VCaP (cell line): ENCODE measurements around the gene RARG.

Experiments used
- H3K27ac ChIP-seq: fragments of 450-650 bp; 2 replicates; pipeline ENCODE4 v1.5.1; 2017
- CTCF ChIP-seq: fragments of 450-650 bp; conservative IDR thresholded peaks from 2 replicates; pipeline ENCODE4 v1.5.1; 2017; ENCODE audit warnings: mild to moderate bottlenecking, moderate library complexity

RARG gene

GRCh38 chr12:53231921-53232645 is at the start of gene RARG:
Gene RARG (minus strand): TSS chr12:53232209. CDS start chr12:53227545, 4,664 bp downstream.
- no peak for TF ChIP-seq CTCF
- H3K27ac ChIP-seq: peak within 1 kb of the TSS; percentile 73

- TF ChIP-seq CTCF: no peak
- peak overlapping the region; percentile 56 for H3K27ac ChIP-seq
These were observed 48.0 kb upstream of the RARG start for GRCh38 chr12:53279888-53280498.

- peak overlapping the region; percentile 56 for H3K27ac ChIP-seq
- TF ChIP-seq CTCF: no peak
These were observed 47.4 kb upstream of the RARG start for GRCh38 chr12:53279283-53279869.

- H3K27ac ChIP-seq: no peak overlapping the region
- TF ChIP-seq CTCF: no peak
These were observed 46.0 kb upstream of the RARG start for GRCh38 chr12:53277981-53278380.

- H3K27ac ChIP-seq: no peak overlapping the region
- TF ChIP-seq CTCF: no peak
These were observed 44.5 kb upstream of the RARG start for GRCh38 chr12:53276511-53276910.

- no peak for TF ChIP-seq CTCF
- H3K27ac ChIP-seq: no peak overlapping the region
These were observed 42.4 kb upstream of the RARG start for GRCh38 chr12:53274445-53274844.

- TF ChIP-seq CTCF: no peak
- peak overlapping the region; percentile 70; the same call in 1 of the 2 replicates for H3K27ac ChIP-seq
These were observed 36.9 kb upstream of the RARG start for GRCh38 chr12:53268630-53269562.
